DOHH2 (cell line): ENCODE results near the gene CPSF7.

Source experiments
- EZH2phosphoT487 ChIP-seq: fragments of 200-600 bp; sonication (generic); IDR thresholded peaks from 2 replicates; pipeline ENCODE4 v1.6.1; 2017; ENCODE audit warnings: borderline replicate concordance, mild to moderate bottlenecking, antibody characterized with exemption, low read length, moderate library complexity, mixed read lengths
- TF ChIP-seq, protein P1 (sequence below): fragments of 200-600 bp; sonication (generic); IDR thresholded peaks from one replicate; pipeline ENCODE4 v1.5.1; 2014; ENCODE audit warnings: antibody characterized with exemption, mild to moderate bottlenecking, low read depth, low read length; ENCODE audit not compliant: poor library complexity, severe bottlenecking

DNA sequence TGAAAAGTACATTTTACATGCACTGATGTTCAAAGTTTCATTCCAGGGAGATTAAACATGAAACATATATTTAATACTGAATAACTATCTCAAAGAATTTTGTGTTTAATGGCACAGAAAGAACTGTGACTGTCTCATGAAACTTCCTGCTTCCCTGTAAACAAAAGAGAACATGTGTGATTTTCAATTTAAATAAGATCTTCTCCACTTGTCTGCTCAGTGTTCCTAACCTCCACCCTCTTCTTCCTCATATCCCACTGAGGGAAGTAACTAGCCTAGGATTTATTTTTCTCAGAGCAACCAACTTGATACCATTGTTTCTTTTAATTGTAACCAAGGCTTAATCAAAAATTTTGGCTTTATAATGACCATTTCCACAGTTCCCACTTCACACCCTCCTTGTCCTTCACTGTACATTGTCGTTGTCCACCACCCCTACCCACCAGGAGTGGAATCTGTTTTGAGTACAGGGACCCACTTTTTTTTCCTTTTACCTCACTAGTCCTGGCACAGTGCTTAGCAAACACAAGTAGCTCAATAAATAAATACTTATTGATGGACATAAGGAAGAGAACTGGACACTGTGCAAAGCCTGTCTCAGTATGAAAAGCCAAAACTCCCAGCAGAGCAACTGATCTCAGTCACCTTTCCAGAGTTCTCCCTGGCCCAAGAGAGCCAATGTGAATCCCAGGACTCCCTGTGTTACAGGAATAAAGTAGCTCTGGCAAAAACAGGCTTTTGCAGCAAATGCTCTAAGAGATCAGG is 4.2 kb downstream of the CPSF7 start:
- TF ChIP-seq, protein P1, sequence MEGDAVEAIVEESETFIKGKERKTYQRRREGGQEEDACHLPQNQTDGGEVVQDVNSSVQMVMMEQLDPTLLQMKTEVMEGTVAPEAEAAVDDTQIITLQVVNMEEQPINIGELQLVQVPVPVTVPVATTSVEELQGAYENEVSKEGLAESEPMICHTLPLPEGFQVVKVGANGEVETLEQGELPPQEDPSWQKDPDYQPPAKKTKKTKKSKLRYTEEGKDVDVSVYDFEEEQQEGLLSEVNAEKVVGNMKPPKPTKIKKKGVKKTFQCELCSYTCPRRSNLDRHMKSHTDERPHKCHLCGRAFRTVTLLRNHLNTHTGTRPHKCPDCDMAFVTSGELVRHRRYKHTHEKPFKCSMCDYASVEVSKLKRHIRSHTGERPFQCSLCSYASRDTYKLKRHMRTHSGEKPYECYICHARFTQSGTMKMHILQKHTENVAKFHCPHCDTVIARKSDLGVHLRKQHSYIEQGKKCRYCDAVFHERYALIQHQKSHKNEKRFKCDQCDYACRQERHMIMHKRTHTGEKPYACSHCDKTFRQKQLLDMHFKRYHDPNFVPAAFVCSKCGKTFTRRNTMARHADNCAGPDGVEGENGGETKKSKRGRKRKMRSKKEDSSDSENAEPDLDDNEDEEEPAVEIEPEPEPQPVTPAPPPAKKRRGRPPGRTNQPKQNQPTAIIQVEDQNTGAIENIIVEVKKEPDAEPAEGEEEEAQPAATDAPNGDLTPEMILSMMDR, result no peak
- no peak for TF ChIP-seq EZH2phosphoT487
